Body of pancreas (tissue), 4 donors: Measurements from ENCODE around the gene EPS8. TPM values are rescaled to one million over a fixed set of nuclear protein-coding genes. Genes with fewer than 3 reads are reported as not detected.

ENCODE experiments used
- ATAC-seq: fragments of 150-250 bp; one replicate; pipeline ENCODE4 v1.9.1; 2016
- DNase-seq, 4 donors: peaks; one replicate each; pipeline ENCODE4 v3.0.0-alpha.2; 2019
- H3K27ac ChIP-seq, 4 donors: fragments of 200-600 bp; sonication (generic); 1 replicate in 3 of 4; 2 replicates in 1 of 4; pipeline versions ENCODE4 v1.5.1 to v1.6.1; 2016 to 2019; ENCODE audit warnings: mild to moderate bottlenecking in 1 of 4, mixed read lengths in 1 of 4, moderate library complexity in 1 of 4
- H3K27me3 ChIP-seq, 2 donors: fragments of 200-600 bp; sonication (generic); one replicate each; pipeline ENCODE4 v1.6.0; 2016; ENCODE audit warnings: mild to moderate bottlenecking in 1 of 2
- H3K36me3 ChIP-seq, 2 donors: fragments of 200-600 bp; sonication (generic); replicated peaks in 1 of 2; 2 replicates each; pipeline ENCODE4 v1.5.1; 2016; ENCODE audit warnings: low read depth in 2 of 2; ENCODE audit not compliant: insufficient read depth in 1 of 2
- H3K4me1 ChIP-seq: fragments of 200-600 bp; sonication (generic); one replicate; pipeline ENCODE4 v1.6.0; 2016
- H3K4me3 ChIP-seq, 2 donors: fragments of 200-600 bp; sonication (generic); 1 replicate in 1 of 2; 2 replicates in 1 of 2; pipeline ENCODE4 v1.5.1; 2016 to 2019
- H3K9me3 ChIP-seq, 3 donors: fragments of 200-600 bp; sonication (generic); 1 replicate in 2 of 3; 2 replicates in 1 of 3; pipeline ENCODE4 v1.5.1; 2016
- POLR2A ChIP-seq, 3 donors: fragments of 450-650 bp; IDR thresholded peaks; one replicate each; pipeline ENCODE4 v1.6.1; 2016; ENCODE audit warnings: antibody characterized with exemption in 3 of 3, mild to moderate bottlenecking in 2 of 3
- WGBS, 2 donors: methylation state at CpG; one replicate each; pipeline ENCODE4 v1.1.5; 2017; 5-methylcytosine and 5-hydroxymethylcytosine counted together
- intact Hi-C: fragments of 100-400 bp; cut with DNase I; formaldehyde crosslinking; loops from one replicate; pipeline ENCODE4 v1.15.1; 2023
- total RNA-seq, 2 donors: library from RNA; depleted of rRNA; stranded (reverse); fragments of >200 nt; gene quantifications; one replicate each; pipeline ENCODE4 v1.1.0, GENCODE V29; 2016
- TF ChIP-seq, protein P1 (sequence below), 7 experiments: fragments of 450-650 bp in 4 of 7; fragments of 200-600 bp in 3 of 7; sonication (generic) in 3 of 7; IDR thresholded peaks; one replicate each; pipeline ENCODE4 v1.5.1; 2016 to 2019; ENCODE audit warnings: antibody characterized with exemption in 7 of 7

The EPS8 gene
- total RNA-seq, 2 donors from 2014 or later = 31.6 to 41.2 TPM

DNA sequence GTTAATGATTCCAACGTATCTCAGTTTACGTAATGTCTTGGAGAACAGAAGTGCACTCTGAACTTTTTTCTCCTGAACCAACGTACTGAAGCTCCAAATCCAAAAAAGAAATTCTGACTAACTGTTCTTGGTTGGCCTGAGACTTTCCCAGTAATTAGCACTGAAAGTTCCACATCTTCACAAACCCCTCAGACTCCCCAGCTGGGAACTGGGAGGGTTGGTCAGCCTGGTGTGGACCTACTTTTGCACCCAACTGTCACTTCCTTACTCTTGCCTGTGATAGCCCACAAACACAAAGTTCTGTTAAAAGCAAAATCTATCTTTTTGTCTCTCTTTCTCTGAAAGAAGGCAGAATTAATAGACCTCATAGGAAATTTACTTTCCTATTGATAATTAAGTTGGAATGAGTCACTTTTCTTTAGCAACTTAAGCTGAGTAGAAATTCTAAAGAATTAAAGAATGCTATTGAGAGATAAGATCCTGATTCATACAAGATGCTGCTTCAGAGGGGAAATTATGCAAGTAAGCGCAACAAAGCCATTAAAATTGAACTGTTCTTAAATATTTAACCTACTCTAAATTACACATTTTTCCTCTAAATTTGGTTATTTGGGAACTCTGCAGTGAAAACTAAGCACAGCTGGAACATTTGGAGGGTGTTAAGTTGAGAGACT lies 155.0 kb downstream of the EPS8 start:
- H3K9me3 ChIP-seq = no peaks in the 10 kb centered on the region
- 83 to 86% methylated on average over 4 of the region's 4 CpGs for WGBS, 2 donors
- no peak for ATAC-seq
- no peak overlapping the region for H3K4me3 ChIP-seq
- TF ChIP-seq, protein P1, sequence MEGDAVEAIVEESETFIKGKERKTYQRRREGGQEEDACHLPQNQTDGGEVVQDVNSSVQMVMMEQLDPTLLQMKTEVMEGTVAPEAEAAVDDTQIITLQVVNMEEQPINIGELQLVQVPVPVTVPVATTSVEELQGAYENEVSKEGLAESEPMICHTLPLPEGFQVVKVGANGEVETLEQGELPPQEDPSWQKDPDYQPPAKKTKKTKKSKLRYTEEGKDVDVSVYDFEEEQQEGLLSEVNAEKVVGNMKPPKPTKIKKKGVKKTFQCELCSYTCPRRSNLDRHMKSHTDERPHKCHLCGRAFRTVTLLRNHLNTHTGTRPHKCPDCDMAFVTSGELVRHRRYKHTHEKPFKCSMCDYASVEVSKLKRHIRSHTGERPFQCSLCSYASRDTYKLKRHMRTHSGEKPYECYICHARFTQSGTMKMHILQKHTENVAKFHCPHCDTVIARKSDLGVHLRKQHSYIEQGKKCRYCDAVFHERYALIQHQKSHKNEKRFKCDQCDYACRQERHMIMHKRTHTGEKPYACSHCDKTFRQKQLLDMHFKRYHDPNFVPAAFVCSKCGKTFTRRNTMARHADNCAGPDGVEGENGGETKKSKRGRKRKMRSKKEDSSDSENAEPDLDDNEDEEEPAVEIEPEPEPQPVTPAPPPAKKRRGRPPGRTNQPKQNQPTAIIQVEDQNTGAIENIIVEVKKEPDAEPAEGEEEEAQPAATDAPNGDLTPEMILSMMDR (IDR thresholded peaks at IDR 0.05) = no peak
- TF ChIP-seq POLR2A (IDR thresholded peaks at IDR 0.05) = no peak
- DNase-seq = no peak
- intact Hi-C loops = no loop called here
- no peaks in the 10 kb centered on the region for H3K36me3 ChIP-seq
- no peaks in the 10 kb centered on the region for H3K4me1 ChIP-seq
- no peak overlapping the region for H3K27ac ChIP-seq
- H3K27me3 ChIP-seq = no peaks in the 10 kb centered on the region

DNA sequence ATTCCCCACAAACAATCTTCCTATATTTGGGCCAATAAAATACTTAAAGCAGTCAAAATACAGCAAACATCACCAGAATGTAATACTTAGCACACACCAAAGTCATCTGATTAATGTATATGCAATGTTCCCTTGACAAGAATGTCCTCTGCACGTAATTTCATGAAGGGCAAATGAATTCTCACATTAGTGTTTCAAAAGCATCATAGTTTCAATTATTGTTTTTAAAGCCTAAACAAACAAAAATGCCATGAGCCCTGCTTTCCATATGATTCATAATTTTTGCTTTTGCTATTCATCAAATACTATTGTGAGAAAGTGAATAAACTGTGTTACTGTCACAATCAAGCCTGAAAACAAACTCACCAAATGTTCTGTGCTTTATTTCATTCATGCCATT lies 156.0 kb downstream of the EPS8 start:
- intact Hi-C loops = no loop called here
- no peaks in the 10 kb centered on the region for H3K36me3 ChIP-seq
- DNase-seq = no peak
- H3K9me3 ChIP-seq = no peaks in the 10 kb centered on the region
- H3K27ac ChIP-seq = no peak overlapping the region
- H3K27me3 ChIP-seq = no peaks in the 10 kb centered on the region
- 86 to 96% methylated on average over 1 of the region's 1 CpG for WGBS, 2 donors
- no peak for ATAC-seq
- no peak overlapping the region for H3K4me3 ChIP-seq
- no peak for TF ChIP-seq POLR2A (IDR thresholded peaks at IDR 0.05)
- TF ChIP-seq, protein P1 (IDR thresholded peaks at IDR 0.05) = no peak
- peaks cover 4% of the 10 kb centered on the region for H3K4me1 ChIP-seq

DNA sequence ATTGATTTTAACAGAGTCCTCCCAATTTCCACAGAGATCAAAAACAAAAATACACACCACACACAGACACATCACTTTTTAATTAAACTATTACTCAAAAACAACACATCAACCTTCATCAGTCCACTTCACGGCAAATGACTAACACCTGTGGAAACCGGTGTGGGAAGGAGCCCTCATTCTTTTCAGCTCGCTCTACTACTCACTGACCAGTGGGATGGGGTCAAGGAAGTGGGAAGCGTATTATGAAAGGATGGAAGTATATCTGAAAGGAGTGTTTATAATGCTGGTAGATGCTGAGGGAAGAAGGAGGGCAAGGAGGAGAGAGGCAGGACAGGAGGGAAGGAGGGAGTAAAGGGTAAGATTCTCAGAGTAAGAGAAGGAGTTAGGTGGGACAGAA lies 156.5 kb downstream of the EPS8 start:
- ATAC-seq (no peak), DNase-seq (no peak)
- WGBS, 2 donors = 84 to 89% methylated on average over 4 of the region's 4 CpGs
- Histone ChIP-seq H3K4me1 (peaks cover 5% of the 10 kb centered on the region), H3K36me3 (no peaks in the 10 kb centered on the region), H3K27ac (no peak overlapping the region), H3K9me3 (no peaks in the 10 kb centered on the region), H3K27me3 (no peaks in the 10 kb centered on the region), H3K4me3 (no peak overlapping the region)
- intact Hi-C loops = no loop called here
- TF ChIP-seq, protein P1 (IDR thresholded peaks at IDR 0.05) = no peak
- no peak for TF ChIP-seq POLR2A (IDR thresholded peaks at IDR 0.05)

DNA sequence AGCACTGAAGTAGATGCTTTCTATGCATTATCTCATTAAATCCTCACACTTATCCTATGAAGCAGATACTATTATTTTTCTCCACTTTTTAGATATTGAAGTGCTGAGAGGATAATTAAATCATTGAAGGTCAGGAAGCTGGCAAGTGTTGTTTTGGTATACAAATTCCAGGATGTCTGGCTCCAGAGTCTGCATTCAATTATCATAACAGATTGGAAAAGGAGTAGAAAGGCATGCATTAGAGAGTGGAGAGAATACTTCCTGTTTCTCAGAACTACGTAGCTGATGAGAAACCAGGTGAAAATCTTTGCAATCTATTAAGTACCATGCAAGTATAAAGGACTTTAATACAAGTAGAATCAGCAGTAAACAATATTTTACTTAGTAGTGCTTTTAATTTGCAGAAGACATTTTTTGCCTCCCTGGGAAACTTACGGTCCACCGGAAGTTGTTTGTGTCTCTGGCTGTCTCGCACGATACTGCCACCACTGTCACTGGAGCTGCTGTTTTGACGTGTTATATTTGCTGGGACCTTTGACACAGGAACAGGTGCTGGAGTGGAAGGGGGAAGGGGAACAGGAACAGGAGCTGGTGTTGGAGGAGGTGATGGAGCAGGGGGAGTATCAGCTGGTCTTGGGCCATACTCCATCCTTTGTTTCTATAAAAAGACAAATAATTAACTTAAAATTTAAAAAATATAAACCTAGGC lies 158.0 kb downstream of the EPS8 start:
- no peaks in the 10 kb centered on the region for H3K27me3 ChIP-seq
- DNase-seq = no peak
- H3K4me3 ChIP-seq = no peak overlapping the region
- no peak for TF ChIP-seq POLR2A (IDR thresholded peaks at IDR 0.05)
- TF ChIP-seq, protein P1 (IDR thresholded peaks at IDR 0.05) = no peak
- peaks cover 5% of the 10 kb centered on the region for H3K4me1 ChIP-seq
- intact Hi-C loops = no loop called here
- no peak for ATAC-seq
- no peaks in the 10 kb centered on the region for H3K36me3 ChIP-seq
- no peaks in the 10 kb centered on the region for H3K9me3 ChIP-seq
- H3K27ac ChIP-seq = peak overlapping the region in 2 of 4 donors; percentile 58 to 76
- WGBS, 2 donors = 76 to 84% methylated on average over 6 of the region's 6 CpGs
